Heart right ventricle (tissue), 16 donors: ENCODE results near the gene ALK. TPM values are rescaled to one million over a fixed set of nuclear protein-coding genes. Genes with fewer than 3 reads are reported as not detected.

ENCODE experiments used
- ATAC-seq, 8 donors: fragments of 200-7000 bp; cut with Tn5 transposase; one replicate each; pipeline ENCODE4 v1.9.1; 2020; ENCODE audit warnings: mild to moderate bottlenecking in 8 of 8, moderate library complexity in 8 of 8, moderate number of reproducible peaks in 1 of 8
- DNase-seq, 2 donors: peaks; one replicate each; pipeline ENCODE4 v3.0.0-alpha.2; 2020
- H3K27ac ChIP-seq, 10 donors: fragments of 200-600 bp; sonication (generic) in 2 of 10; one replicate each; pipeline versions ENCODE4 v1.5.0 to v1.8.0; 2020 to 2022; ENCODE audit warnings: mild to moderate bottlenecking in 3 of 10
- H3K27me3 ChIP-seq, 7 donors: fragments of 200-600 bp; one replicate each; pipeline ENCODE4 v1.8.0; 2021 to 2022; ENCODE audit warnings: mild to moderate bottlenecking in 2 of 7
- H3K36me3 ChIP-seq, 9 donors: fragments of 200-600 bp; sonication (generic) in 1 of 9; one replicate each; pipeline versions ENCODE4 v1.5.0 to v1.8.0; 2020 to 2022; ENCODE audit warnings: mild to moderate bottlenecking in 2 of 9
- H3K4me1 ChIP-seq, 9 donors: fragments of 200-600 bp; sonication (generic) in 1 of 9; one replicate each; pipeline versions ENCODE4 v1.5.0 to v1.8.0; 2020 to 2022; ENCODE audit warnings: mild to moderate bottlenecking in 4 of 9
- H3K4me3 ChIP-seq, 10 donors: fragments of 200-600 bp; sonication (generic) in 2 of 10; one replicate each; pipeline versions ENCODE4 v1.5.0 to v1.8.0; 2020 to 2022; ENCODE audit warnings: mild to moderate bottlenecking in 7 of 10, moderate library complexity in 2 of 10
- H3K9me3 ChIP-seq, 11 donors: fragments of 200-600 bp in 10 of 11; sonication (generic) in 2 of 11; one replicate each; pipeline versions ENCODE4 v1.5.0 to v1.8.0; 2013 to 2022; ENCODE audit warnings: mild to moderate bottlenecking in 2 of 11, control low read depth in 1 of 11, moderate library complexity in 1 of 11
- CTCF ChIP-seq, 9 donors: fragments of 200-600 bp; sonication (generic) in 2 of 9; IDR thresholded peaks; one replicate each; pipeline versions ENCODE4 v1.5.0 to v1.8.0; 2021 to 2022; ENCODE audit warnings: antibody characterized with exemption in 9 of 9, mild to moderate bottlenecking in 5 of 9, moderate library complexity in 1 of 9
- WGBS, 2 donors: extraction: QIAGEN DNeasy Blood & Tissue Kit; methylation state at CpG; one replicate each; pipeline ENCODE4 v1.1.7; 2013; ENCODE audit warnings: inconsistent platforms in 1 of 2; 5-methylcytosine and 5-hydroxymethylcytosine counted together
- intact Hi-C, 10 donors: fragments of 100-400 bp; cut with DNase I; formaldehyde crosslinking; loops; one replicate each; pipeline versions ENCODE4 v1.11.1 to v1.14.2; 2022
- polyA plus RNA-seq, 2 donors: library from polyadenylated mRNA; stranded (reverse); fragments of 200-250 nt; gene quantifications; one replicate each; pipeline ENCODE4 v1.2.3, GENCODE V29; 2013
- total RNA-seq, 10 donors: library from RNA; stranded (reverse); fragmentation: NEBNext Ultra II Directional in 3 of 10; extraction: Animal tissue kit (Norgen Biotek cat#: 25700) in 3 of 10; gene quantifications; one replicate each; pipeline versions ENCODE4 v1.2.1 to v1.2.4, GENCODE V29; 2021 to 2023
- donor health status: Arrhythmogenic right ventricular cardiomyopathy.
- donor health status: ischemic (EF 13 %, LVEDD 7.1; RV severe dilation, severe dysfunction).
- donor health status: healthy with polysubstance abuse.
- donor health status: DM: no; HTN: yes; CAD: no.
- donor health status: DM: no; HTN: no; CAD: no.
- donor health status: ischemic (EF 25% LVEDD 6.9; RV normal size, moderate dysfunction).
- donor health status: ischemic (EF 25% LVEDD 5.7; RV mildly dilated, moderate dysfunction).
- donor health status: healthy.
- donor health status: DM: yes; HTN: yes; CAD: no.
- donor health status: Ischemic cardiomyopathy.
- donor health status: ischemic (EF 35%, LVEDD 5.7; RV mildly dilated, moderate dysfunction).
- donor health status: nonischemic (EF 11% LVEDD 7.7; RV severe dilation, severe dysfunction).
- donor health status: DM: yes; HTN: yes; CAD: no.
- donor health status: PGD.
- donor health status: ischemic (EF 29% LVEDD 5.4; RV normal size, mild dysfunction).
- donor health status: nonischemic (EF 23%, LVEDD 6.1; RV moderate dilation, normal function).

The ALK gene
- total and polyA plus RNA-seq, 12 donors, result 0.01 to 0.24 (median 0.08) TPM; not detected in 7

- intact Hi-C loops, result no loop called here
- Histone ChIP-seq H3K4me3 (no peak overlapping the region), H3K27me3 (peaks cover 0 to 20% (median 8%) of the 10 kb centered on the region in 7 donors), H3K27ac (no peak overlapping the region), H3K4me1 (peaks cover 0 to 6% (median 0%) of the 10 kb centered on the region in 9 donors), H3K36me3 (no peaks in the 10 kb centered on the region), H3K9me3 (no peaks in the 10 kb centered on the region)
- DNase-seq (no peak), ATAC-seq (no peak)
- 73 to 75% methylated on average over 5 of the region's 5 CpGs for WGBS, 2 donors
- no peak for TF ChIP-seq CTCF (IDR thresholded peaks at IDR 0.05)
Observed at GRCh38 chr2:29520001-29520400, 401.4 kb downstream of the ALK start.

GRCh38 chr2:29519338-29519925 lies 402.0 kb downstream of the ALK start:
- Histone ChIP-seq H3K4me1 (peaks cover 0 to 6% (median 0%) of the 10 kb centered on the region in 9 donors), H3K9me3 (peaks cover 0 to under 1% (median 0%) of the 10 kb centered on the region in 11 donors), H3K27ac (no peak overlapping the region), H3K36me3 (no peaks in the 10 kb centered on the region), H3K4me3 (no peak overlapping the region), H3K27me3 (peaks cover 0 to 20% (median 8%) of the 10 kb centered on the region in 7 donors)
- WGBS, 2 donors, result 90 to 92% methylated on average over 3 of the region's 3 CpGs
- ATAC-seq (no peak), DNase-seq (no peak)
- intact Hi-C loops, result no loop called here
- no peak for TF ChIP-seq CTCF (IDR thresholded peaks at IDR 0.05)

- Histone ChIP-seq H3K9me3 (peaks cover 0 to 2% (median 0%) of the 10 kb centered on the region in 11 donors), H3K4me3 (no peak overlapping the region), H3K27me3 (peaks cover 0 to 20% (median 8%) of the 10 kb centered on the region in 7 donors), H3K27ac (no peak overlapping the region), H3K4me1 (peaks cover 0 to 6% (median 0%) of the 10 kb centered on the region in 9 donors), H3K36me3 (no peaks in the 10 kb centered on the region)
- no peak for DNase-seq
- TF ChIP-seq CTCF (IDR thresholded peaks at IDR 0.05), result no peak
- intact Hi-C loops, result no loop called here
- ATAC-seq, result no peak
- WGBS, 2 donors, result 77 to 88% methylated on average over 1 of the region's 1 CpG
Observed at GRCh38 chr2:29518646-29519337, 402.6 kb downstream of the ALK start.

GRCh38 chr2:29518010-29518409 lies 403.4 kb downstream of the ALK start:
- 86 to 89% methylated on average over 2 of the region's 2 CpGs for WGBS, 2 donors
- Histone ChIP-seq H3K4me3 (no peak overlapping the region), H3K27me3 (peaks cover 0 to 20% (median 8%) of the 10 kb centered on the region in 7 donors), H3K27ac (no peak overlapping the region), H3K9me3 (peaks cover 0 to 2% (median 0%) of the 10 kb centered on the region in 11 donors), H3K4me1 (peaks cover 0 to 6% (median 0%) of the 10 kb centered on the region in 9 donors), H3K36me3 (no peaks in the 10 kb centered on the region)
- DNase-seq (no peak), ATAC-seq (no peak)
- intact Hi-C loops, result no loop called here
- no peak for TF ChIP-seq CTCF (IDR thresholded peaks at IDR 0.05)
